ENCODE measurements around the gene LTBP3.

LTBP3 gene

GRCh38 chr11:65505466-65506289 is 52.5 kb downstream of the LTBP3 start:
- no peak for DNase-seq

- no peak for DNase-seq
These were observed 53.3 kb downstream of the LTBP3 start for GRCh38 chr11:65504674-65505465.

DNA sequence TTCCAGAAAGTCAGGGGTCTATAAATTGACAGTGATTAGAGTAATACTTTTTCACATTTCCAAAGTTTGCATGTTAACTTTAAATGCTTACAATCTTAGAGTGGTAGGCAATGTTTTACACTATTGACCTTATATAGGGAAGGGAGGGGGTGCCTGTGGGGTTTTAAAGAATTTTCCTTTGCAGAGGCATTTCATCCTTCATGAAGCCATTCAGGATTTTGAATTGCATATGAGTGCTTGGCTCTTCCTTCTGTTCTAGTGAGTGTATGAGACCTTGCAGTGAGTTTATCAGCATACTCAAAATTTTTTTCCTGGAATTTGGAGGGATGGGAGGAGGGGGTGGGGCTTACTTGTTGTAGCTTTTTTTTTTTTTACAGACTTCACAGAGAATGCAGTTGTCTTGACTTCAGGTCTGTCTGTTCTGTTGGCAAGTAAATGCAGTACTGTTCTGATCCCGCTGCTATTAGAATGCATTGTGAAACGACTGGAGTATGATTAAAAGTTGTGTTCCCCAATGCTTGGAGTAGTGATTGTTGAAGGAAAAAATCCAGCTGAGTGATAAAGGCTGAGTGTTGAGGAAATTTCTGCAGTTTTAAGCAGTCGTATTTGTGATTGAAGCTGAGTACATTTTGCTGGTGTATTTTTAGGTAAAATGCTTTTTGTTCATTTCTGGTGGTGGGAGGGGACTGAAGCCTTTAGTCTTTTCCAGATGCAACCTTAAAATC is 54.0 kb downstream of the LTBP3 start:
- DNase-seq = no peak

DNA sequence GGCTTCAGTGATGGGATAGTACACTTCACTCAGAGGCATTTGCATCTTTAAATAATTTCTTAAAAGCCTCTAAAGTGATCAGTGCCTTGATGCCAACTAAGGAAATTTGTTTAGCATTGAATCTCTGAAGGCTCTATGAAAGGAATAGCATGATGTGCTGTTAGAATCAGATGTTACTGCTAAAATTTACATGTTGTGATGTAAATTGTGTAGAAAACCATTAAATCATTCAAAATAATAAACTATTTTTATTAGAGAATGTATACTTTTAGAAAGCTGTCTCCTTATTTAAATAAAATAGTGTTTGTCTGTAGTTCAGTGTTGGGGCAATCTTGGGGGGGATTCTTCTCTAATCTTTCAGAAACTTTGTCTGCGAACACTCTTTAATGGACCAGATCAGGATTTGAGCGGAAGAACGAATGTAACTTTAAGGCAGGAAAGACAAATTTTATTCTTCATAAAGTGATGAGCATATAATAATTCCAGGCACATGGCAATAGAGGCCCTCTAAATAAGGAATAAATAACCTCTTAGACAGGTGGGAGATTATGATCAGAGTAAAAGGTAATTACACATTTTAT is 54.7 kb downstream of the LTBP3 start:
- DNase-seq = no peak

- DNase-seq = no peak
These were observed 55.4 kb downstream of the LTBP3 start for GRCh38 chr11:65502555-65503367.

DNA sequence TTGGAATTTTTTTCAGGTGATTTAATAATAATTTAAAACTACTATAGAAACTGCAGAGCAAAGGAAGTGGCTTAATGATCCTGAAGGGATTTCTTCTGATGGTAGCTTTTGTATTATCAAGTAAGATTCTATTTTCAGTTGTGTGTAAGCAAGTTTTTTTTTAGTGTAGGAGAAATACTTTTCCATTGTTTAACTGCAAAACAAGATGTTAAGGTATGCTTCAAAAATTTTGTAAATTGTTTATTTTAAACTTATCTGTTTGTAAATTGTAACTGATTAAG is 55.9 kb downstream of the LTBP3 start:
- DNase-seq = no peak

DNA sequence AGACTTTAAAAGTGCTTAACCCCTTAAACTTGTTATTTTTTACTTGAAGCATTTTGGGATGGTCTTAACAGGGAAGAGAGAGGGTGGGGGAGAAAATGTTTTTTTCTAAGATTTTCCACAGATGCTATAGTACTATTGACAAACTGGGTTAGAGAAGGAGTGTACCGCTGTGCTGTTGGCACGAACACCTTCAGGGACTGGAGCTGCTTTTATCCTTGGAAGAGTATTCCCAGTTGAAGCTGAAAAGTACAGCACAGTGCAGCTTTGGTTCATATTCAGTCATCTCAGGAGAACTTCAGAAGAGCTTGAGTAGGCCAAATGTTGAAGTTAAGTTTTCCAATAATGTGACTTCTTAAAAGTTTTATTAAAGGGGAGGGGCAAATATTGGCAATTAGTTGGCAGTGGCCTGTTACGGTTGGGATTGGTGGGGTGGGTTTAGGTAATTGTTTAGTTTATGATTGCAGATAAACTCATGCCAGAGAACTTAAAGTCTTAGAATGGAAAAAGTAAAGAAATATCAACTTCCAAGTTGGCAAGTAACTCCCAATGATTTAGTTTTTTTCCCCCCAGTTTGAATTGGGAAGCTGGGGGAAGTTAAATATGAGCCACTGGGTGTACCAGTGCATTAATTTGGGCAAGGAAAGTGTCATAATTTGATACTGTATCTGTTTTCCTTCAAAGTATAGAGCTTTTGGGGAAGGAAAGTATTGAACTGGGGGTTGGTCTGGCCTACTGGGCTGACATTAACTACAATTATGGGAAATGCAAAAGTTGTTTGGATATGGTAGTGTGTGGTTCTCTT is 56.5 kb downstream of the LTBP3 start:
- peak; percentile 24 for DNase-seq

GRCh38 chr11:65501186-65501471 is 57.0 kb downstream of the LTBP3 start:
- DNase-seq = no peak

DNA sequence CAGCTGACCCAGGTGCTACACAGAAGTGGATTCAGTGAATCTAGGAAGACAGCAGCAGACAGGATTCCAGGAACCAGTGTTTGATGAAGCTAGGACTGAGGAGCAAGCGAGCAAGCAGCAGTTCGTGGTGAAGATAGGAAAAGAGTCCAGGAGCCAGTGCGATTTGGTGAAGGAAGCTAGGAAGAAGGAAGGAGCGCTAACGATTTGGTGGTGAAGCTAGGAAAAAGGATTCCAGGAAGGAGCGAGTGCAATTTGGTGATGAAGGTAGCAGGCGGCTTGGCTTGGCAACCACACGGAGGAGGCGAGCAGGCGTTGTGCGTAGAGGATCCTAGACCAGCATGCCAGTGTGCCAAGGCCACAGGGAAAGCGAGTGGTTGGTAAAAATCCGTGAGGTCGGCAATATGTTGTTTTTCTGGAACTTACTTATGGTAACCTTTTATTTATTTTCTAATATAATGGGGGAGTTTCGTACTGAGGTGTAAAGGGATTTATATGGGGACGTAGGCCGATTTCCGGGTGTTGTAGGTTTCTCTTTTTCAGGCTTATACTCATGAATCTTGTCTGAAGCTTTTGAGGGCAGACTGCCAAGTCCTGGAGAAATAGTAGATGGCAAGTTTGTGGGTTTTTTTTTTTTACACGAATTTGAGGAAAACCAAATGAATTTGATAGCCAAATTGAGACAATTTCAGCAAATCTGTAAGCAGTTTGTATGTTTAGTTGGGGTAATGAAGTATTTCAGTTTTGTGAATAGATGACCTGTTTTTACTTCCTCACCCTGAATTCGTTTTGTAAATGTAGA is 57.6 kb downstream of the LTBP3 start:
- no peak for DNase-seq

DNA sequence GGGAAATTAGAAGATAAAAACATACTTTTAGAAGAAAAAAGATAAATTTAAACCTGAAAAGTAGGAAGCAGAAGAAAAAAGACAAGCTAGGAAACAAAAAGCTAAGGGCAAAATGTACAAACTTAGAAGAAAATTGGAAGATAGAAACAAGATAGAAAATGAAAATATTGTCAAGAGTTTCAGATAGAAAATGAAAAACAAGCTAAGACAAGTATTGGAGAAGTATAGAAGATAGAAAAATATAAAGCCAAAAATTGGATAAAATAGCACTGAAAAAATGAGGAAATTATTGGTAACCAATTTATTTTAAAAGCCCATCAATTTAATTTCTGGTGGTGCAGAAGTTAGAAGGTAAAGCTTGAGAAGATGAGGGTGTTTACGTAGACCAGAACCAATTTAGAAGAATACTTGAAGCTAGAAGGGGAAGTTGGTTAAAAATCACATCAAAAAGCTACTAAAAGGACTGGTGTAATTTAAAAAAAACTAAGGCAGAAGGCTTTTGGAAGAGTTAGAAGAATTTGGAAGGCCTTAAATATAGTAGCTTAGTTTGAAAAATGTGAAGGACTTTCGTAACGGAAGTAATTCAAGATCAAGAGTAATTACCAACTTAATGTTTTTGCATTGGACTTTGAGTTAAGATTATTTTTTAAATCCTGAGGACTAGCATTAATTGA is 58.3 kb downstream of the LTBP3 start:
- no peak for DNase-seq

DNA sequence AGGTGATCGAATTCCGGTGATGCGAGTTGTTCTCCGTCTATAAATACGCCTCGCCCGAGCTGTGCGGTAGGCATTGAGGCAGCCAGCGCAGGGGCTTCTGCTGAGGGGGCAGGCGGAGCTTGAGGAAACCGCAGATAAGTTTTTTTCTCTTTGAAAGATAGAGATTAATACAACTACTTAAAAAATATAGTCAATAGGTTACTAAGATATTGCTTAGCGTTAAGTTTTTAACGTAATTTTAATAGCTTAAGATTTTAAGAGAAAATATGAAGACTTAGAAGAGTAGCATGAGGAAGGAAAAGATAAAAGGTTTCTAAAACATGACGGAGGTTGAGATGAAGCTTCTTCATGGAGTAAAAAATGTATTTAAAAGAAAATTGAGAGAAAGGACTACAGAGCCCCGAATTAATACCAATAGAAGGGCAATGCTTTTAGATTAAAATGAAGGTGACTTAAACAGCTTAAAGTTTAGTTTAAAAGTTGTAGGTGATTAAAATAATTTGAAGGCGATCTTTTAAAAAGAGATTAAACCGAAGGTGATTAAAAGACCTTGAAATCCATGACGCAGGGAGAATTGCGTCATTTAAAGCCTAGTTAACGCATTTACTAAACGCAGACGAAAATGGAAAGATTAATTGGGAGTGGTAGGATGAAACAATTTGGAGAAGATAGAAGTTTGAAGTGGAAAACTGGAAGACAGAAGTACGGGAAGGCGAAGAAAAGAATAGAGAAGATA is 59.0 kb downstream of the LTBP3 start, which contains the start of gene MALAT1:
Gene MALAT1 (plus strand): TSS at position 69 of the 736 bp plus-strand sequence.
- DNase-seq = peak; percentile 96

- no peak for DNase-seq
These were observed 59.5 kb downstream of the LTBP3 start for GRCh38 chr11:65498727-65498976.

GRCh38 chr11:65498042-65498726 is 60.0 kb downstream of the LTBP3 start:
- peak; percentile 74 for DNase-seq

- DNase-seq = peak; percentile 99
These were observed 60.8 kb downstream of the LTBP3 start for GRCh38 chr11:65497141-65498041.

DNA sequence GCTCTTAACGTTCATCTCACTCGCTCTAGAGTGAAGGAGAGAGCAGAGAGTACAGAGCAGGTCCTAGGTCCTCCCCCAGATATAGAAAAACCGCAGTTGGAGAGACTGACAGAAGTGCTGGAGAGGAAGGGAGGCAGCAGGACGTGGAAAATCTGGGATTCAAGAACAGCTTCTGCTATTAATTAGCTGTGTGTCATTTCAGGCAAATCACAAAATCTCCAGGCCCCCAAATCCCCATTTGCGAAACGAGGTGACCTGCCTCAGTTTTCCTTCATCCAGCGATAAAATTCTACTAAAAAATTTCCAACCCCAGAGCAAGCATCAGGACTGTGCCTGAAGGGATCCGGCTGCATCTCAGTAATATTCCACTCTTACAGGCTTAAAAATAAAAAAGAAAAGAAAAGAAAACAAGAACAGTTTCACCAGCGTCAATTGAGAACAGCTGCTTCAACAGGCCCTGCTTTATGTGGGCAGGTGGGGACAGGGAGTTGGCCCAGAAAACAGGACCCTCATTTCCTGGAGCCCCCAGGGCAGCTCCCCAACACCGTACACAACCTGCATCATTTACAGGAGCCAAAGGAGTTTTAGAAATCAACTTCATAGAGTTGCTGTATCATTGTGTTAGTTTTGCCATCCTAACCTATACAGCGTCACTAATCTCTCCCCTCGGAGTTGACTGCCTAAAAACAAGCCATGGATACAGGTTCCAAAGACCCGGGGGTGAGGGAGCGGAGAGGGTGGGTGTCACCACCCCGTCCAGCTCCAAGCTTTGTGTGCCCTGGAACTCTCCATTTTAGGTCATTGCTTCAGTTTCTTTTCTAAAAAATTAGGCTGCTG is 61.6 kb downstream of the LTBP3 start:
- DNase-seq = peak; percentile 47

GRCh38 chr11:65493367-65494176 is 64.6 kb downstream of the LTBP3 start:
- no peak for DNase-seq
